Tibial artery (tissue), 4 donors: ENCODE results near the gene SLC41A3.

Experiments used
- DNase-seq, 2 donors: peaks; one replicate each; pipeline ENCODE4 v3.0.0-alpha.2; 2019
- H3K27ac ChIP-seq, 2 donors: fragments of 200-600 bp; sonication (generic) in 1 of 2; 1 replicate in 1 of 2; 2 replicates in 1 of 2; pipeline ENCODE4 v1.5.1; 2018 to 2019; ENCODE audit warnings: mild to moderate bottlenecking in 1 of 2
- H3K27me3 ChIP-seq, 2 donors: fragments of 200-600 bp; sonication (generic) in 1 of 2; one replicate each; pipeline versions ENCODE4 v1.5.1 to v1.6.0; 2016 to 2019
- H3K36me3 ChIP-seq, 3 donors: fragments of 200-600 bp; sonication (generic) in 2 of 3; one replicate each; pipeline ENCODE4 v1.5.1; 2016 to 2019; ENCODE audit warnings: mild to moderate bottlenecking in 2 of 3
- H3K4me1 ChIP-seq, 4 donors: fragments of 200-600 bp; sonication (generic) in 2 of 4; 1 replicate in 3 of 4; 2 replicates in 1 of 4; pipeline ENCODE4 v1.5.1; 2016 to 2019
- H3K4me3 ChIP-seq, 2 donors: fragments of 200-600 bp; sonication (generic) in 1 of 2; 1 replicate in 1 of 2; 2 replicates in 1 of 2; pipeline ENCODE4 v1.5.1; 2018 to 2019; ENCODE audit warnings: mild to moderate bottlenecking in 2 of 2
- H3K9me3 ChIP-seq, 3 donors: fragments of 200-600 bp; sonication (generic) in 1 of 3; one replicate each; pipeline ENCODE4 v1.5.1; 2016 to 2019
- intact Hi-C: fragments of 100-400 bp; cut with DNase I; formaldehyde crosslinking; loops from one replicate; pipeline ENCODE4 v1.15.0; 2023; ENCODE audit warnings: low total_unique reads
- TF ChIP-seq, protein P1 (sequence below), 2 experiments: fragments of 200-600 bp in 1 of 2; fragments of 450-650 bp in 1 of 2; IDR thresholded peaks; one replicate each; pipeline ENCODE4 v1.5.1; 2017 to 2019; ENCODE audit warnings: antibody characterized with exemption in 2 of 2, mild to moderate bottlenecking in 1 of 2, moderate library complexity in 1 of 2

The SLC41A3 gene

DNA sequence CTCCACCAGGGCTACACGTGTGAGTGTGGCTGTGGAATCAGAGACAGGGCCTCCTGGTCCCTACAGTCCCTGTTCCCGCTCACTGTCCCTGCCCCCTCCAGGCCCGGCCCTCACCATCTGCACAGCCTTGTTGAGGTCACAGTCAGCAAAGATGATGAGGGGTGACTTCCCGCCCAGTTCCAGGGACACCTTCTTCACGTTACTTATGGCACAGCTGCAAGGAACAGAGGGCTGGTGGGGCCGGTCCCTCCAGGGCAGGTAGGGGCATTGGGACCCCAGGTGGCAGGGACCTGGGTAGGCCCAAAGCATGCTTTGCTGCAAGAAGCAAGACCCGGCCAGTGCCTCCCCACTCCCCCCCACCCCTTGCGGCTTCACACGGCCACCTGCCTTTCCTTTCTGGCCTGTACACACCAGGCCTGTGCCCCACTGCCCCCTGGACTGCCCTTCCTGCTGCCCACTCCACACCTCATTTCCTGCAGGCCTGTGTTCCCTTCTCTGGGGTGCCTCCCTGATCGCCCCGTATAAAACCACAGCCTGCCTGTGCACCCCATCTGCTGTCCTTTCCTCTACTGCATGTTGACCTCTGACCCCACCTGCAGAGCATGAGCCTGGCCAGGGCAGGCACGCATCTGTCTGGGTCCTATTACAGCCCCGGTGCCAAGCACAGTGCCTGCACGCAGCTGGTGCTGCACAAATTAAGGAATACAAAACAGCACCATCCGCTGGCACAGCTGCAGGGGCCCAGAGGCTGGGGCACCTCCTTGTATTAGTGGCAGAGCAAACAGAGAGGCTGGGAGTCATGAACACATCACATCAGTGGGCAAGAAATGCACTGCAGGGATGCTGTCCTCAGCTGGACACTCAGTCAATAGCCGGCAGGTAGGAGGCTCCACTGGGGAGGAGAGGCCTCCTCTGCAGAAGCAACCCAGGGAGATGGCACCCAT is 30.8 kb upstream of the SLC41A3 start:
- H3K4me1 ChIP-seq: no peaks in the 10 kb centered on the region
- H3K36me3 ChIP-seq: peaks cover 0 to 16% (median 0%) of the 10 kb centered on the region in 3 donors
- H3K27ac ChIP-seq: no peak overlapping the region
- no peaks in the 10 kb centered on the region for H3K9me3 ChIP-seq
- no peaks in the 10 kb centered on the region for H3K27me3 ChIP-seq
- TF ChIP-seq, protein P1, sequence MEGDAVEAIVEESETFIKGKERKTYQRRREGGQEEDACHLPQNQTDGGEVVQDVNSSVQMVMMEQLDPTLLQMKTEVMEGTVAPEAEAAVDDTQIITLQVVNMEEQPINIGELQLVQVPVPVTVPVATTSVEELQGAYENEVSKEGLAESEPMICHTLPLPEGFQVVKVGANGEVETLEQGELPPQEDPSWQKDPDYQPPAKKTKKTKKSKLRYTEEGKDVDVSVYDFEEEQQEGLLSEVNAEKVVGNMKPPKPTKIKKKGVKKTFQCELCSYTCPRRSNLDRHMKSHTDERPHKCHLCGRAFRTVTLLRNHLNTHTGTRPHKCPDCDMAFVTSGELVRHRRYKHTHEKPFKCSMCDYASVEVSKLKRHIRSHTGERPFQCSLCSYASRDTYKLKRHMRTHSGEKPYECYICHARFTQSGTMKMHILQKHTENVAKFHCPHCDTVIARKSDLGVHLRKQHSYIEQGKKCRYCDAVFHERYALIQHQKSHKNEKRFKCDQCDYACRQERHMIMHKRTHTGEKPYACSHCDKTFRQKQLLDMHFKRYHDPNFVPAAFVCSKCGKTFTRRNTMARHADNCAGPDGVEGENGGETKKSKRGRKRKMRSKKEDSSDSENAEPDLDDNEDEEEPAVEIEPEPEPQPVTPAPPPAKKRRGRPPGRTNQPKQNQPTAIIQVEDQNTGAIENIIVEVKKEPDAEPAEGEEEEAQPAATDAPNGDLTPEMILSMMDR (IDR thresholded peaks at IDR 0.05): no peak
- intact Hi-C loops: no loop called here
- peak; percentile 10 to 48 for DNase-seq
- no peak overlapping the region for H3K4me3 ChIP-seq

DNA sequence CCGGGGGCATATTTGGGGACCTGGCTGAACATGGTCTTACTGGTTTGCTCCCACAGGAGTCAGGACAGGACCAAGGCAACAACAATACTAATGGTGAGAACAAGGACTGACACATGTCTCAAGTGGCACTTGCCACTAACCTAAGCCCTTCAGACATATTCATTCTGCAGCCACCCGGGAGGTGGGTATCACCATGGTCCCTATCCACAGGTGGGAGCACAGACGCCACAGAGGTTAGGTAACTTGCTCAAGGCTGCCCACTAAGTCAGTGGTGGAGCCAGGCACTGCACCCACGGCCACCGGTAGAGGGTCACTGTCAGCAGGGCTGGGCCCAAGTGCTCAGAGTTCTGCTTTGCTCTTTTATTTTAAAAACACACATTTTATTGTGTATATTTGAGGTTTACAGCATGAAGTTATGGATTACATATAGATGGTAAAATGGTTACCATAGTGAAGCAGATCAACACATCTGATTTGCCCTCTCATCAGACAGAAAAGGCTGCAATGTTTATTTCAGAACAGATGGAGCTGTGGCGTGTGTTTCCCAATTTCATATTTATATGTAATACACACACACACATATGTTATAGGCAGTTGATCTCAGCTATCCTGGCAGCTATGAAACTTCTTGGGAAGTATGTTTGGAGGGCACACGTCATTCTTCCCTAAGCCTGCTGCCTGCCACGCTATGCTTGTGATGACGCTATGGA is 30.0 kb upstream of the SLC41A3 start:
- TF ChIP-seq, protein P1 (IDR thresholded peaks at IDR 0.05): no peak
- no peaks in the 10 kb centered on the region for H3K4me1 ChIP-seq
- peak; percentile 16 to 37 for DNase-seq
- no peak overlapping the region for H3K27ac ChIP-seq
- no peaks in the 10 kb centered on the region for H3K9me3 ChIP-seq
- H3K36me3 ChIP-seq: peaks cover 0 to 24% (median 0%) of the 10 kb centered on the region in 3 donors
- no peaks in the 10 kb centered on the region for H3K27me3 ChIP-seq
- no peak overlapping the region for H3K4me3 ChIP-seq
- intact Hi-C loops: no loop called here

DNA sequence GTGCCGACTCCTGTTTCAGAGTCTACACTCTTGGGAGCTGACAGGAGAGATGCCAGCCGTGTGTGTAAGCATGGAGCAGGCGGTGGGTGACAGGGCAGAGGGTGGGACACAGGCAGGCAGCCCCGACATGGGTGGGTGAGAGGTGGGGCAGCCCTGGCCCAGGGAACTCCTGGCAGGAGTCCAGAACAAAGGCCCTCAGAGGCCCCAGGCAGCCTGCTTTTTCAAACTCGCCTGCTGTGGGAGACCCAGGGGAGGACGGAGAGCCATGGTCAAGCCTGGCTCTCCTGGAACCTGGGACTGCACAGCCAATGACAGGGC is 29.3 kb upstream of the SLC41A3 start:
- no peaks in the 10 kb centered on the region for H3K27me3 ChIP-seq
- H3K4me3 ChIP-seq: no peak overlapping the region
- TF ChIP-seq, protein P1 (IDR thresholded peaks at IDR 0.05): no peak
- no peaks in the 10 kb centered on the region for H3K9me3 ChIP-seq
- DNase-seq: peak; percentile 13 to 51
- intact Hi-C loops: no loop called here
- H3K27ac ChIP-seq: no peak overlapping the region
- peaks cover 0 to 30% (median 0%) of the 10 kb centered on the region in 3 donors for H3K36me3 ChIP-seq
- no peaks in the 10 kb centered on the region for H3K4me1 ChIP-seq

DNA sequence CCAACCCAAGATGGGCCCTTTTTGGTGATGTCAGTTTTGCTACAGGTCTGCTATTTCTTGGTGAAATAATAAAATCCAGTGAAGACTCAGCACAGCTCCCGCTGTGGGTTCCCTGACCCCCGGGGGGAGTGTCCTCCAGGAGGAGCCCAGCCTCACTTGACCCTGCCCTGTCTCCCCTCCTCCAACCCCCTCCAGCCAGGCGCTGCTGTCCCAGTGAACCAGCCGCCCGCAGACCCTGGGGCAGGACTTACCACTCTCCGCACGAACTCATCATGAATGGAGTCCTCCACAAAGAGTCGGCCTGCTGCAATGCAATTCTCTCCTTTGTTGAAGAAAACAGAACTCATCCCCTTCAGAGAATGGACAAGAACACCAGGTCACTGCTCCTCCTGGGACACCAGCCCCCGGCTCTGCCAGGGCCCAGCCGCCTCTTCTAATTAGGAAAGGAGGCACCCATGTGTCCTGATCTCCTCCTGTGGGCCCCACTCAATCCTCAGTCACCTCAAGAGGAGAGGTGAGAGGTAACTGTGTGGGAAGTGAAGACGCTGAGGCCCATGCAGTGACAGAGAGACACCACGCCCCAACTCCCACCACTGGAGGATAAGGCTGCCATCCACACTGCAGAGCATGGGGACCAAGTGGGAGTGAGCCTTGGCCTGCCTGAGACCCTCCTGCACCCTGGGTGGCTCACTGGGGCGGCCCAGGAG is 28.8 kb upstream of the SLC41A3 start:
- TF ChIP-seq, protein P1 (IDR thresholded peaks at IDR 0.05): no peak
- Histone ChIP-seq H3K36me3 (peaks cover 0 to 33% (median 0%) of the 10 kb centered on the region in 3 donors), H3K27me3 (no peaks in the 10 kb centered on the region), H3K4me1 (no peaks in the 10 kb centered on the region), H3K27ac (no peak overlapping the region), H3K9me3 (no peaks in the 10 kb centered on the region), H3K4me3 (no peak overlapping the region)
- intact Hi-C loops: no loop called here
- peak; percentile 8 to 53 for DNase-seq

DNA sequence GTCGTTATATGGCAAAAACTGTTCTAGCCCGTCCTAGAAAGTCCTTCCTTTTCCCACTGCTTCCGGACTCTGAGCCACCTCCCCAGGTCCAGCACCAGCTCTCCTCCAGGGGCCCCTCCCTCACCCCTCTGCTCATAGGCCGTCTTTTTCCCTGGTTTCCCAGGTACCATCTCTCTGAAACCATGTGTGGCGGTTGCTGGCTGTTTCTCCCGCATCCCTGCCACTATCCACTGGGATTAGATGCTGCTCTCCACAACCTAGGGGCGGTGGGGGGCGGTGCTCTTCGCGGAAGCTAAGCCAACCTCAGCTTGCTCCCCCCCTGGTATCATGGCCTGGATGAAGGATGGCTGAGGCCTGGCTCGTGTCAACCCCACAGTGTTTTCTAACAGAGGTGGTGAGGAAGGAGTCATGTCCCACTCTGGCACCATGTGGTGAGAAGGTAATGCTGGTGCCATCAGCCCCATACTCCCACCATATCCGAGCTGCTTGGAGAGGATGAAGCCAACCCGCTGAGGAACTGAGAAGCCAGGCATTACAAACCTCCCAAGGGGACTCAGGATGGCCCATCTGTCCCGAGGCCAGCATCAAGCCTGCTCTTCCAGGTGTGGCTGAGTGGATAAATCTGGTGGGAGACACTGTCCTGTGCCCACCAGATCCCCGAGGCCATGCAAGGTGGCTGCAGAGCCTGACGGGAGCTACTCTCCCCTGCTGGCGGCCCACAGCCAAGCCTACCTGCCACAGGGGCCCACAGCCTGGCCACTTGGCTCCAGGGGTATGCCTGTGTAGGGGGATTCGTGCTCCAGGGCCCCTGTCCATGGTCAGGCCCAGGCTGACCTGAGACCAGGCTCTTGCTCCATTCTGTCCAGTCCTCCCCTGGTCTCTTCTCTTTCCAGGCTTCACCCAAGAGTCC is 27.9 kb upstream of the SLC41A3 start:
- no peaks in the 10 kb centered on the region for H3K27me3 ChIP-seq
- intact Hi-C loops: no loop called here
- H3K9me3 ChIP-seq: no peaks in the 10 kb centered on the region
- H3K4me1 ChIP-seq: no peaks in the 10 kb centered on the region
- TF ChIP-seq, protein P1 (IDR thresholded peaks at IDR 0.05): no peak
- peaks cover 0 to 38% (median 0%) of the 10 kb centered on the region in 3 donors for H3K36me3 ChIP-seq
- H3K4me3 ChIP-seq: no peak overlapping the region
- DNase-seq: peak; percentile 10 to 51
- H3K27ac ChIP-seq: no peak overlapping the region
